ENCODE data around the gene ZNF487. TPM values are rescaled to one million over a fixed set of nuclear protein-coding genes. Genes with fewer than 3 reads are reported as not detected.

Gene ZNF487
- polyA plus RNA-seq, 2 of the 4 experiments (the other 2 are of a cell fraction), result 4.3 to 7.2 TPM

- no peak for TF ChIP-seq ZC3H11A (IDR thresholded peaks at IDR 0.05)
- peak; percentile 27; the same call in 2 of the 3 replicates for TF ChIP-seq CTCF (IDR thresholded peaks at IDR 0.05)
- TF ChIP-seq PHF8 (IDR thresholded peaks at IDR 0.05; ENCODE audit: borderline replicate concordance, low read depth), result no peak; the same call in 1 of the 2 replicates
- no peak for TF ChIP-seq HES2 (IDR thresholded peaks at IDR 0.05)
- no peak; the same call in 1 of the 2 replicates for TF ChIP-seq HOXA7 (CRISPR knock-in tag; IDR thresholded peaks at IDR 0.05)
- no peak for TF ChIP-seq CBX2 (IDR thresholded peaks at IDR 0.05; ENCODE audit: borderline replicate concordance, low read depth)
- TF ChIP-seq RARB (CRISPR knock-in tag; IDR thresholded peaks at IDR 0.05), result no peak
- peak; percentile 48; the same call in 1 of the 2 replicates for TF ChIP-seq HOXB13 (CRISPR knock-in tag; IDR thresholded peaks at IDR 0.05; ENCODE audit: low read depth)
These were observed 29.2 kb upstream of the ZNF487 start (continued) for GRCh38 chr10:43407576-43408330.

GRCh38 chr10:43408331-43408709, 28.6 kb upstream of the ZNF487 start:
- POLR2A ChIA-PET, result interaction anchor here (1.0 to 1.8 kb wide), 6 partner anchors 9 to 34 kb away, joined by 4 to 32 read pairs (median 4); partner anchors contain the start of gene ZNF487
- whole genome bisulfite sequencing (ENCODE audit: missing lambda C conversion rate), result 3% methylated on average over 20 of the region's 31 CpGs
- DNase-seq (ENCODE audit: low read depth in 1 of 2, low spot score in 1 of 2) (no peak), FAIRE-seq (no peak), ATAC-seq (peak in 1 of 2 experiments; percentile 21; a peak in 5 of 6 replicates)
- H3K27ac ChIP-seq, result peak overlapping the region; percentile 95
- peak overlapping the region; percentile 87 for H3K4me2 ChIP-seq
- peaks cover 36% of the 10 kb centered on the region for H3K4me1 ChIP-seq
- no peaks in the 10 kb centered on the region for H3K9me3 ChIP-seq
- H3K4me3 ChIP-seq, result peak overlapping the region; percentile 96
- CTCF ChIA-PET, result interaction anchor here (1.2 to 1.7 kb wide), 4 partner anchors 9 to 28 kb away, joined by 4 to 7 read pairs (median 6); partner anchors contain the start of gene ZNF487
- TF ChIP-seq BCL3 (IDR thresholded peaks at IDR 0.05) (no peak), RAD21 (conservative IDR thresholded peaks at IDR 0.05 in 1 of 2, IDR thresholded peaks at IDR 0.05 in 1 of 2) (no peak), RCOR1 (IDR thresholded peaks at IDR 0.05; ENCODE audit: low read depth, low read length) (no peak), CBX8 (IDR thresholded peaks at IDR 0.05) (no peak), HDAC2 (IDR thresholded peaks at IDR 0.05) (no peak), BHLHE40 (IDR thresholded peaks at IDR 0.05; ENCODE audit: low read depth, low read length) (no peak), POLR2A (IDR thresholded peaks at IDR 0.05; ENCODE audit: low read length) (no peak), HOXA7 (CRISPR knock-in tag; IDR thresholded peaks at IDR 0.05) (peak; percentile 79; the same call in 1 of the 2 replicates)

- ChIA-PET POLR2A (interaction anchor here (0.7 to 2.6 kb wide), 13 partner anchors 8 to 34 kb away, joined by 3 to 38 read pairs (median 4); partner anchors contain the start of gene ZNF487), CTCF (interaction anchor here (1.4 to 1.6 kb wide), 2 partner anchors 10 to 28 kb away, joined by 4 to 7 read pairs; no protein-coding TSS in a partner anchor)
- H3K4me1 ChIP-seq, result peaks cover 30% of the 10 kb centered on the region
- DNase-seq (ENCODE audit: low read depth in 1 of 2, low spot score in 1 of 2), result peak; percentile 81 to 97
- peak within 1 kb of the TSS; percentile 96 for H3K4me3 ChIP-seq
- H3K4me2 ChIP-seq, result peak within 1 kb of the TSS; percentile 87
- FAIRE-seq, result no peak
- WGBS (ENCODE audit: missing lambda C conversion rate), result 1% methylated on average over 23 of the region's 68 CpGs
- H3K9me3 ChIP-seq, result no peaks in the 10 kb centered on the region
- peak; percentile 78 to 84 for ATAC-seq
- H3K27ac ChIP-seq, result peak within 1 kb of the TSS; percentile 95
- TF ChIP-seq TFCP2L1 (CRISPR knock-in tag; IDR thresholded peaks at IDR 0.05) (0 out of 2 replicates have a peak, but pooled peaks have one; percentile 48), KDM1A (IDR thresholded peaks at IDR 0.05; ENCODE audit: low read depth) (no peak), JUNB (IDR thresholded peaks at IDR 0.05) (no peak), CEBPB (IDR thresholded peaks at IDR 0.05) (no peak), NFE2L2 (conservative IDR thresholded peaks at IDR 0.05; ENCODE audit: low read length) (no peak), ZC3H11A (IDR thresholded peaks at IDR 0.05) (no peak), SREBF2 (IDR thresholded peaks at IDR 0.05) (no peak), NR3C1 (IDR thresholded peaks at IDR 0.05) (no peak), POLR2AphosphoS2 (conservative IDR thresholded peaks at IDR 0.05; ENCODE audit: low read length) (no peak), MYC (IDR thresholded peaks at IDR 0.05; ENCODE audit: borderline replicate concordance, low read length) (peak; percentile 97), REST (IDR thresholded peaks at IDR 0.05) (peak; percentile 43), KDM5A (IDR thresholded peaks at IDR 0.05) (no peak), HOXB5 (CRISPR knock-in tag; IDR thresholded peaks at IDR 0.05) (peak; percentile 85)
These were observed 28.1 kb upstream of the ZNF487 start, which contains the start of gene HNRNPF for GRCh38 chr10:43408710-43409384. Gene HNRNPF, minus strand, starts transcription at chr10:43409186. Its CDS starts 21,302 bp downstream, at chr10:43387884.

All from A549 (cell line).